GM19463 (cell line): ENCODE measurements around the gene POF1B.
"Not testable (repeated sequence)": the region's sequence is repeated elsewhere in the genome, so short reads cannot be mapped to it uniquely, and the experiment has no call there.

Experiments used
- ATAC-seq: cut with Tn5 transposase; IDR thresholded peaks from one replicate; pipeline ENCODE4 v1.9.1; 2021; ENCODE audit warnings: mild to moderate bottlenecking, moderate library complexity; ENCODE audit not compliant: unreplicated experiment

Gene POF1B

GRCh38 chrX:85379174-85379907, at the start of gene POF1B:
Gene POF1B, minus strand, starts transcription at chrX:85379665. Its CDS starts 211 bp downstream, at chrX:85379454.
- no peak for ATAC-seq

- ATAC-seq: no peak
Observed at GRCh38 chrX:85429066-85429465, 49.6 kb upstream of the POF1B start.

GRCh38 chrX:85419293-85419692, 39.8 kb upstream of the POF1B start:
- no peak for ATAC-seq

- ATAC-seq: no peak
Observed at GRCh38 chrX:85391878-85392238, 12.4 kb upstream of the POF1B start.

- no peak for ATAC-seq
Observed at GRCh38 chrX:85391185-85391877, 11.9 kb upstream of the POF1B start.

- ATAC-seq: no peak
Observed at GRCh38 chrX:85381602-85382001, 2.1 kb upstream of the POF1B start.

GRCh38 chrX:85378461-85378860, 1.0 kb downstream of the POF1B start:
- no peak for ATAC-seq

GRCh38 chrX:85375333-85375738, 4.1 kb downstream of the POF1B start:
- no peak for ATAC-seq

GRCh38 chrX:85365370-85365995, 14.0 kb downstream of the POF1B start:
- ATAC-seq: no peak

- no peak for ATAC-seq
Observed at GRCh38 chrX:85359051-85359450, 20.4 kb downstream of the POF1B start.

- no peak for ATAC-seq
Observed at GRCh38 chrX:85345523-85345922, 33.9 kb downstream of the POF1B start.

GRCh38 chrX:85327060-85327333, 52.5 kb downstream of the POF1B start:
- ATAC-seq: no peak

GRCh38 chrX:85326234-85327059, 53.0 kb downstream of the POF1B start:
- no peak for ATAC-seq

GRCh38 chrX:85311348-85311747, 68.1 kb downstream of the POF1B start:
- ATAC-seq: not testable (repeated sequence)

- ATAC-seq: no peak
Observed at GRCh38 chrX:85309717-85310116, 69.7 kb downstream of the POF1B start.

- ATAC-seq: no peak
Observed at GRCh38 chrX:85303544-85303943, 75.9 kb downstream of the POF1B start.

GRCh38 chrX:85288992-85289723, 90.3 kb downstream of the POF1B start:
- no peak for ATAC-seq

GRCh38 chrX:85285286-85285685, 94.2 kb downstream of the POF1B start:
- ATAC-seq: not testable (repeated sequence)

GRCh38 chrX:85244450-85245211, 134.8 kb downstream of the POF1B start:
- ATAC-seq: peak; percentile 35
